ENCODE data around the gene CENPP. TPM values are rescaled to one million over a fixed set of nuclear protein-coding genes. Genes with fewer than 3 reads are reported as not detected.
A peak's percentile ranks its signal among the peaks of the same experiment; 100 is the strongest.

The CENPP gene
- total RNA-seq, 2 donors from 2014 or later: 1.9 to 6.8 TPM

DNA sequence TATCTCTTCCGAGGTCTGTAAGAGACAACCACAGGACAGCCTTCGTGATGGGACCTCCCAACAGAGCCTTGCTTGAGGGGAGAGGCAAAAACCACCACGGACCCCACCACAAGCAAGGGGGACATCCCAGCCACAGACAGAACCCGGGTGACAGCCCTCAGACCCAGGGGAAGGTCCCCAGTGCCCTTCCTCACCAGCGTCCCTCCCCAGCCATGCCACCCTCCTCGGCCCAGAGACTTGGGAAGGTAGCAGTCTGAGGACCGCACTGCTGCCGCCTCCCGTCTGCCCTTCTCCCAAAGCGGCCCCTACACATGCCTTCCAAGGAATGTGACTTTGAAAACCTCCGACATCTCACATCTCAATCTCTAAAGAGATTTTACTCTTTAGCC, 330.8 kb downstream of the CENPP start:
- Mint-ChIP-seq H3K4me3 (no peak overlapping the region), H3K36me3 (ENCODE audit: low read depth) (peaks cover 4% of the 10 kb centered on the region), H3K27ac (no peak overlapping the region), H3K4me1 (peaks cover 8% of the 10 kb centered on the region), H3K27me3 (no peaks in the 10 kb centered on the region)
- no peak for DNase-seq
- H3K9me3 ChIP-seq (ENCODE audit: control insufficient read depth, low read length, poor library complexity, severe bottlenecking): no peaks in the 10 kb centered on the region
- ATAC-seq: no peak

GRCh38 chr9:92657296-92658094, 331.7 kb downstream of the CENPP start:
- Mint-ChIP-seq H3K27me3 (no peaks in the 10 kb centered on the region), H3K4me3 (no peak overlapping the region), H3K36me3 (ENCODE audit: low read depth) (peaks cover 4% of the 10 kb centered on the region), H3K4me1 (peaks cover 11% of the 10 kb centered on the region), H3K27ac (no peak overlapping the region)
- no peak for ATAC-seq
- no peak for DNase-seq
- H3K9me3 ChIP-seq (ENCODE audit: control insufficient read depth, low read length, poor library complexity, severe bottlenecking): no peaks in the 10 kb centered on the region

GRCh38 chr9:92658176-92658575, 332.4 kb downstream of the CENPP start:
- ATAC-seq (no peak), DNase-seq (no peak)
- no peaks in the 10 kb centered on the region for H3K9me3 ChIP-seq (ENCODE audit: control insufficient read depth, low read length, poor library complexity, severe bottlenecking)
- Mint-ChIP-seq H3K4me1 (peaks cover 12% of the 10 kb centered on the region), H3K36me3 (ENCODE audit: low read depth) (peaks cover 2% of the 10 kb centered on the region), H3K27me3 (no peaks in the 10 kb centered on the region), H3K4me3 (no peak overlapping the region), H3K27ac (no peak overlapping the region)

- ATAC-seq (no peak), DNase-seq (no peak)
- H3K9me3 ChIP-seq (ENCODE audit: control insufficient read depth, low read length, poor library complexity, severe bottlenecking): no peaks in the 10 kb centered on the region
- Mint-ChIP-seq H3K27ac (no peak overlapping the region), H3K4me3 (no peak overlapping the region), H3K36me3 (ENCODE audit: low read depth) (peaks cover 2% of the 10 kb centered on the region), H3K4me1 (peaks cover 15% of the 10 kb centered on the region), H3K27me3 (no peaks in the 10 kb centered on the region)
Observed at GRCh38 chr9:92658611-92659010, 332.9 kb downstream of the CENPP start.

DNA sequence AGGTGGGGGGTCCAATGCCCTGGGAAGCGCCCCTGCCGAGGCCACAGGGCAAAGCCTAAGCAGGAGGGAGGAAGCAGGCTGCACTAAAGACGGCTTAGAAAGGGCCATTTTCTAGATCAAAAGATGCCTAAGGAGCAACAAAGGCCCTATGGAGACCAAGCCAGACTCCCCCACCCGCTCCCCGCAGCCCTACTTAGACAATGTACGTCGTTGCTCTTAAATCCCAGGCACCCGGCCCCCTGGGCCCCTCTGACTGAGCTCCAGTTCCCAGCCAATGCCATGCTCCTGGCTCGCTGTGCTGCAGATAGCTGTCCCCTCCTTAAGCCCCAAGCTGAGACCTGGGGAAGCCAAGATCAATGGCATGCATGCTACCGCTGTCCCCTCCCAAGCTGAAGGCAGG, 333.8 kb downstream of the CENPP start:
- peaks cover 2% of the 10 kb centered on the region for H3K36me3 Mint-ChIP-seq (ENCODE audit: low read depth)
- H3K27ac Mint-ChIP-seq: no peak overlapping the region
- no peak for DNase-seq
- H3K4me1 Mint-ChIP-seq: peaks cover 16% of the 10 kb centered on the region
- no peak overlapping the region for H3K4me3 Mint-ChIP-seq
- H3K27me3 Mint-ChIP-seq: no peaks in the 10 kb centered on the region
- ATAC-seq: no peak
- H3K9me3 ChIP-seq (ENCODE audit: control insufficient read depth, low read length, poor library complexity, severe bottlenecking): no peaks in the 10 kb centered on the region

- H3K27ac Mint-ChIP-seq: no peak overlapping the region
Observed at GRCh38 chr9:92660266-92660665, 334.5 kb downstream of the CENPP start.

GRCh38 chr9:92661127-92661526, 335.4 kb downstream of the CENPP start:
- no peaks in the 10 kb centered on the region for H3K27me3 Mint-ChIP-seq
- ATAC-seq (no peak), DNase-seq (no peak)
- no peaks in the 10 kb centered on the region for H3K9me3 ChIP-seq (ENCODE audit: control insufficient read depth, low read length, poor library complexity, severe bottlenecking)
- H3K36me3 Mint-ChIP-seq (ENCODE audit: low read depth): no peaks in the 10 kb centered on the region
- H3K27ac Mint-ChIP-seq: peak overlapping the region; percentile 74
- H3K4me1 Mint-ChIP-seq: peaks cover 25% of the 10 kb centered on the region
- no peak overlapping the region for H3K4me3 Mint-ChIP-seq

More at GRCh38 chr9:92660266-92660665, 334.5 kb downstream of the CENPP start:
- no peak for ATAC-seq
- H3K4me3 Mint-ChIP-seq: no peak overlapping the region
- H3K36me3 Mint-ChIP-seq (ENCODE audit: low read depth): peaks cover 2% of the 10 kb centered on the region
- no peak for DNase-seq
- H3K9me3 ChIP-seq (ENCODE audit: control insufficient read depth, low read length, poor library complexity, severe bottlenecking): no peaks in the 10 kb centered on the region
- H3K27me3 Mint-ChIP-seq: no peaks in the 10 kb centered on the region
- H3K4me1 Mint-ChIP-seq: peaks cover 22% of the 10 kb centered on the region

GRCh38 chr9:92661743-92662142, 336.0 kb downstream of the CENPP start:
- no peaks in the 10 kb centered on the region for H3K9me3 ChIP-seq (ENCODE audit: control insufficient read depth, low read length, poor library complexity, severe bottlenecking)
- Mint-ChIP-seq H3K4me3 (no peak overlapping the region), H3K27me3 (no peaks in the 10 kb centered on the region), H3K27ac (peak overlapping the region; percentile 74), H3K36me3 (ENCODE audit: low read depth) (no peaks in the 10 kb centered on the region), H3K4me1 (peaks cover 26% of the 10 kb centered on the region)
- DNase-seq: no peak
- no peak for ATAC-seq

DNA sequence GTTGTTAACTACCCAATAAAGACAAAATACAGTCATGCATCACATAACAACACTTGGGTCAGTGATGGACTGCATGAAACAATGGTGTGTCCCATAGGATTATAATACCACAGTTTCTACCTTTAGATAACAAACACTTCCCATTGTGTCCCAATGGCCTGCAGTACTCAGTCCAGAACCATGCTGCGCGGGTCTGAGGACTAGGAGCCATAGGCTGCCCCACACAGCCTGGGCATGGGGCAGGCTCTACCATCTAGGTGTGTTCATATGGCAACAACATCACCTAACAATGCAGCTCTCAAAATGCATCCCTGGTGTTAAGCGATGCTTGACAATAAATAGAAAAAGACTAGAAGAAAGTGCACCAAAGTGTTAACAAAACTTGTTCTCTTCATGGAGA, 337.4 kb downstream of the CENPP start:
- Mint-ChIP-seq H3K4me3 (no peak overlapping the region), H3K27me3 (no peaks in the 10 kb centered on the region), H3K36me3 (ENCODE audit: low read depth) (peaks cover 4% of the 10 kb centered on the region), H3K4me1 (peaks cover 26% of the 10 kb centered on the region), H3K27ac (peak overlapping the region; percentile 39)
- H3K9me3 ChIP-seq (ENCODE audit: control insufficient read depth, low read length, poor library complexity, severe bottlenecking): no peaks in the 10 kb centered on the region
- DNase-seq (no peak), ATAC-seq (no peak)

GRCh38 chr9:92663951-92664350, 338.2 kb downstream of the CENPP start:
- DNase-seq: no peak
- H3K4me1 Mint-ChIP-seq: peaks cover 33% of the 10 kb centered on the region
- H3K4me3 Mint-ChIP-seq: no peak overlapping the region
- ATAC-seq: no peak
- H3K27ac Mint-ChIP-seq: peak overlapping the region; percentile 39
- H3K36me3 Mint-ChIP-seq (ENCODE audit: low read depth): peaks cover 4% of the 10 kb centered on the region
- H3K27me3 Mint-ChIP-seq: no peaks in the 10 kb centered on the region
- H3K9me3 ChIP-seq (ENCODE audit: control insufficient read depth, low read length, poor library complexity, severe bottlenecking): no peaks in the 10 kb centered on the region

DNA sequence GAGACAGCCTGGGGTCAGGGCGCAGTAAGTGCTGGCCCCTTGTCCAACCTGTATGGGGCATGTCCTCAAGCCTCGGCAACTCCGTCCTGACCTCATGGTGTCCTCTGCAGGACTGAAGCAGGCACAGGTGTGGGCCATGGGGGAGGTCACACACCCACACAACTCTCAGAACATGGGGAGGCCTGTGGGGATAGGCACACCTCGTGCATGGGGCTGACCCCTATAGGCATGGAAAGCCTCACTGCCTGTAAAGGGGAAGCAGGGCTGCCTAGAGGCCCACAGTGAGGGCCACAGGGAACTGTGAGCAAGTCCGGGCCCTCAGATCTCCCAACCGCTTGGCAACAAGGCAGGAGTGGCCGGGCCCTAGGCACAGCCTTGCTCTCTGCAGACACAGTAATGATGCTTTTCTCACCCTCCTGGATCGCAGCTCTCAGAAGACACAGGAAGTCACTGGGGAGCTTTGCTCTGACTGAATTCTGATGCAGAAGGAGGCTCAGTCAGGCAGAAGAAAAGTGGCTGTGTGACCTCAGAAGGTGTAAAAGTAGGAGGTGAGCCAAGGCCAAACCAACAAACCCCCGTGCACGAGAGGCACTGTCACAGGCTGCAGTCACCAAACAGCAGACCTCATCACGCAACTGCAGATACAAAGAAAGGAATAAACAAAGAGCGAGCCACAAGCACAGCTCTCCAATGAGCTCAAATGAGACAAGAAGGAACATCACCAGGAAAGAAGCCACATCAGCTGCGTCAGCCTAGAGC, 338.8 kb downstream of the CENPP start:
- DNase-seq (no peak), ATAC-seq (peak; percentile 15)
- no peaks in the 10 kb centered on the region for H3K9me3 ChIP-seq (ENCODE audit: control insufficient read depth, low read length, poor library complexity, severe bottlenecking)
- Mint-ChIP-seq H3K4me3 (no peak overlapping the region), H3K4me1 (peaks cover 38% of the 10 kb centered on the region), H3K27ac (peak overlapping the region; percentile 39), H3K36me3 (ENCODE audit: low read depth) (peaks cover 4% of the 10 kb centered on the region), H3K27me3 (no peaks in the 10 kb centered on the region)

DNA sequence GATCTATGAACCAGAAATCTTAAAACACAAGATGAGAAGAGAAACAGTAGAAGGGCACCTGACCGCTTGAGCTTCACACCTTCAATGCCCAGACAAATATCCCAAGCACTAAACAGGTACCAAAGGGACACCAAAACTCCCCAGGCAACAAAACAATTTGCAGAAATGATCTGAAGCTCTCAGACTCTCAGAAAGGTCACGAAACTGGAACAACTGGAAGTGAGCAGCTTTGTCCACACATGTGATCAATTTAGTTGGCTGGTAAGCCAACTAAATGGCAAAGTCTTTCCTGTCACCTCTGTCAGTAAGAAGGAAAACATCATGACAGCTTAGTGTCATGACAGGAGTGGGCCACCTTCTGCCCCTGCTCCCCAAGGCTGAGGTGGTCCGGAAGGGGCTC, 340.1 kb downstream of the CENPP start:
- H3K4me1 Mint-ChIP-seq: peaks cover 38% of the 10 kb centered on the region
- DNase-seq: no peak
- H3K4me3 Mint-ChIP-seq: no peak overlapping the region
- no peaks in the 10 kb centered on the region for H3K9me3 ChIP-seq (ENCODE audit: control insufficient read depth, low read length, poor library complexity, severe bottlenecking)
- no peaks in the 10 kb centered on the region for H3K27me3 Mint-ChIP-seq
- H3K27ac Mint-ChIP-seq: no peak overlapping the region
- peaks cover 4% of the 10 kb centered on the region for H3K36me3 Mint-ChIP-seq (ENCODE audit: low read depth)
- ATAC-seq: no peak

GRCh38 chr9:92666236-92666635, 340.5 kb downstream of the CENPP start:
- Mint-ChIP-seq H3K27me3 (no peaks in the 10 kb centered on the region), H3K36me3 (ENCODE audit: low read depth) (peaks cover 4% of the 10 kb centered on the region), H3K4me3 (no peak overlapping the region), H3K27ac (no peak overlapping the region), H3K4me1 (peaks cover 36% of the 10 kb centered on the region)
- H3K9me3 ChIP-seq (ENCODE audit: control insufficient read depth, low read length, poor library complexity, severe bottlenecking): no peaks in the 10 kb centered on the region
- no peak for DNase-seq
- ATAC-seq: no peak

All from T-helper 17 cell (primary cell).